HL-60 (cell line): ENCODE measurements around the gene AKIRIN1.
"Not testable (repeated sequence)": the region's sequence is repeated elsewhere in the genome, so short reads cannot be mapped to it uniquely, and the experiment has no call there.

ENCODE experiments used
- DNase-seq, 2 experiments: peaks; one replicate each; pipeline ENCODE4 v3.0.0-alpha.2; 2010 to 2020; ENCODE audit warnings: low read depth in 1 of 2, low spot score in 1 of 2
- H3K27ac ChIP-seq: fragments of 250-450 bp; sonication (Bioruptor Pico); replicated peaks from 2 replicates; pipeline ENCODE4 v1.5.1; 2020; ENCODE audit warnings: mild to moderate bottlenecking, moderate library complexity
- H3K27me3 ChIP-seq: fragments of 250-450 bp; sonication (Bioruptor Pico); 2 replicates; pipeline ENCODE4 v1.5.1; 2021; ENCODE audit warnings: mild to moderate bottlenecking, moderate library complexity; ENCODE audit not compliant: insufficient read depth, poor library complexity, severe bottlenecking
- H3K4me3 ChIP-seq: replicated peaks from 2 replicates; pipeline ENCODE4 v1.5.1; 2011; ENCODE audit warnings: mild to moderate bottlenecking, control low read depth, low read length; ENCODE audit not compliant: insufficient read depth
- GABPA ChIP-seq: IDR thresholded peaks from 2 replicates; pipeline ENCODE4 v1.6.1; 2012; ENCODE audit warnings: low read depth
- POLR2AphosphoS5 ChIP-seq: IDR thresholded peaks from 2 replicates; pipeline ENCODE4 v1.6.1; 2012; ENCODE audit warnings: low read depth
- SPI1 ChIP-seq: IDR thresholded peaks from 2 replicates; pipeline ENCODE4 v1.6.1; 2012; ENCODE audit warnings: low read depth, mild to moderate bottlenecking, borderline replicate concordance
- TF ChIP-seq, protein P1 (sequence below): IDR thresholded peaks from 2 replicates; pipeline ENCODE4 v1.6.1; 2012; ENCODE audit warnings: low read depth; ENCODE audit not compliant: insufficient replicate concordance
- TF ChIP-seq, protein P2 (sequence below): IDR thresholded peaks from one replicate; pipeline ENCODE4 v1.5.1; 2011; ENCODE audit warnings: low read length, control low read depth, inconsistent platforms; ENCODE audit not compliant: insufficient read depth

The AKIRIN1 gene

DNA sequence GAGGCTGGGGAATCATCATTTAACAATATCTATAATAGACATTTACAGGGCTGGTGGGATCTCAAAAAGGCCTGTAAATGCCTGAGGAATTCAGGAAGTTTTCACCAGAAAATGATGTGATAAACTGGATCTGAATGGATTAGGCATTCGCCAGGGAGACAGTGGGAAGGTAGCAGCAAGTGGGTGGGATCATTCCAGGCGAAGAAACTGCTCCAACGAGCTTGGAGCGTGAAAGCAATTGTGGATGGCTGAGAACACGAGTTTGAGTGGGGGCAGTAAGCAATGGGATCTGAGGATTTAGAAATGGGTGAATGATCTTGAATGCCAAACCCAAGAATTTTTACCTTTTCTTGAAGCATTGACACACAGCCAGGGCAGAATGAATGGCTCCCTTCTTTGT is 26.2 kb downstream of the AKIRIN1 start:
- H3K27me3 ChIP-seq: no peaks in the 10 kb centered on the region
- no peak overlapping the region for H3K4me3 ChIP-seq
- no peak for DNase-seq
- no peak overlapping the region for H3K27ac ChIP-seq
- TF ChIP-seq, protein P1, sequence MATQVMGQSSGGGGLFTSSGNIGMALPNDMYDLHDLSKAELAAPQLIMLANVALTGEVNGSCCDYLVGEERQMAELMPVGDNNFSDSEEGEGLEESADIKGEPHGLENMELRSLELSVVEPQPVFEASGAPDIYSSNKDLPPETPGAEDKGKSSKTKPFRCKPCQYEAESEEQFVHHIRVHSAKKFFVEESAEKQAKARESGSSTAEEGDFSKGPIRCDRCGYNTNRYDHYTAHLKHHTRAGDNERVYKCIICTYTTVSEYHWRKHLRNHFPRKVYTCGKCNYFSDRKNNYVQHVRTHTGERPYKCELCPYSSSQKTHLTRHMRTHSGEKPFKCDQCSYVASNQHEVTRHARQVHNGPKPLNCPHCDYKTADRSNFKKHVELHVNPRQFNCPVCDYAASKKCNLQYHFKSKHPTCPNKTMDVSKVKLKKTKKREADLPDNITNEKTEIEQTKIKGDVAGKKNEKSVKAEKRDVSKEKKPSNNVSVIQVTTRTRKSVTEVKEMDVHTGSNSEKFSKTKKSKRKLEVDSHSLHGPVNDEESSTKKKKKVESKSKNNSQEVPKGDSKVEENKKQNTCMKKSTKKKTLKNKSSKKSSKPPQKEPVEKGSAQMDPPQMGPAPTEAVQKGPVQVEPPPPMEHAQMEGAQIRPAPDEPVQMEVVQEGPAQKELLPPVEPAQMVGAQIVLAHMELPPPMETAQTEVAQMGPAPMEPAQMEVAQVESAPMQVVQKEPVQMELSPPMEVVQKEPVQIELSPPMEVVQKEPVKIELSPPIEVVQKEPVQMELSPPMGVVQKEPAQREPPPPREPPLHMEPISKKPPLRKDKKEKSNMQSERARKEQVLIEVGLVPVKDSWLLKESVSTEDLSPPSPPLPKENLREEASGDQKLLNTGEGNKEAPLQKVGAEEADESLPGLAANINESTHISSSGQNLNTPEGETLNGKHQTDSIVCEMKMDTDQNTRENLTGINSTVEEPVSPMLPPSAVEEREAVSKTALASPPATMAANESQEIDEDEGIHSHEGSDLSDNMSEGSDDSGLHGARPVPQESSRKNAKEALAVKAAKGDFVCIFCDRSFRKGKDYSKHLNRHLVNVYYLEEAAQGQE: no peak
- no peak for TF ChIP-seq POLR2AphosphoS5
- TF ChIP-seq SPI1: no peak
- TF ChIP-seq, protein P2, sequence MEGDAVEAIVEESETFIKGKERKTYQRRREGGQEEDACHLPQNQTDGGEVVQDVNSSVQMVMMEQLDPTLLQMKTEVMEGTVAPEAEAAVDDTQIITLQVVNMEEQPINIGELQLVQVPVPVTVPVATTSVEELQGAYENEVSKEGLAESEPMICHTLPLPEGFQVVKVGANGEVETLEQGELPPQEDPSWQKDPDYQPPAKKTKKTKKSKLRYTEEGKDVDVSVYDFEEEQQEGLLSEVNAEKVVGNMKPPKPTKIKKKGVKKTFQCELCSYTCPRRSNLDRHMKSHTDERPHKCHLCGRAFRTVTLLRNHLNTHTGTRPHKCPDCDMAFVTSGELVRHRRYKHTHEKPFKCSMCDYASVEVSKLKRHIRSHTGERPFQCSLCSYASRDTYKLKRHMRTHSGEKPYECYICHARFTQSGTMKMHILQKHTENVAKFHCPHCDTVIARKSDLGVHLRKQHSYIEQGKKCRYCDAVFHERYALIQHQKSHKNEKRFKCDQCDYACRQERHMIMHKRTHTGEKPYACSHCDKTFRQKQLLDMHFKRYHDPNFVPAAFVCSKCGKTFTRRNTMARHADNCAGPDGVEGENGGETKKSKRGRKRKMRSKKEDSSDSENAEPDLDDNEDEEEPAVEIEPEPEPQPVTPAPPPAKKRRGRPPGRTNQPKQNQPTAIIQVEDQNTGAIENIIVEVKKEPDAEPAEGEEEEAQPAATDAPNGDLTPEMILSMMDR: no peak

DNA sequence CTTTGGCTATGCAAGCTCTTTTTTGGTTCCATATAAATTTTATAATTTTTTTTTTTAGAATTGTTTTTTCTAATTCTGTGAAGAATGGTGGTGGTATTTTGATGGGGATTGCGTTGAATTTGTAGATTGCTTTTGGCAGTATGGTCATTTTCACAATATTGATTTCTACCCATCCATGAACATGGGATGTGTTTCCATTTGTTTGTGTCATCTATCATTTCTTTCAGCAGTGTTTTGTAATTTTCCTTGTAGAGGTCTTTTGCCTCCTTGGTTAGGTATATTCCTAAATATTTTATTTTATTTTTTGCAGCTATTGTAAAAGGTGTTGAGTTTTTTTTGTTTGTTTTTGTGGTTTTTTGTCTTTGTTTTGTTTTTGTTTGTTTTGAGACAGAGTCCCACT is 29.4 kb downstream of the AKIRIN1 start:
- not testable (repeated sequence) for H3K27ac ChIP-seq, H3K4me3 ChIP-seq, DNase-seq, H3K27me3 ChIP-seq

DNA sequence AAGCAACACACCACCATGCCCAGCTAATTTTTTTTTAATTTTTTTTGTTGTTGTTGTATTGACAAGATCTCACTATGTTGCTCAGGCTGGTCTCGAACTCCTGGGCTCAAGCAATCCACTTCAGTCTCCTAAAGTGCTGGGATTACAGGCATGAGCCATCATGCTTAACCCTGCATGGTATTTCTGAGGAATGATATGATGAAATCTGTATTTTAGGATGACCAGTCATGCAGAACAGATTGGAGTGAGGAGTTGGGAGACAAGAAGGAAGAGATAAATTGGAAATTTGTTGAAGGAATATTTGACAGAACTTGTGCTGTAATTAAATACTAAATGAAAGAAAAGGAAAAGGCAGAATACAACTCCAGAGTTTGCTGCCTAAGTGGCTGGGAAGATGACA is 30.4 kb downstream of the AKIRIN1 start:
- H3K27me3 ChIP-seq: no peaks in the 10 kb centered on the region
- DNase-seq: no peak
- H3K27ac ChIP-seq: no peak overlapping the region
- H3K4me3 ChIP-seq: no peak overlapping the region
- no peak for TF ChIP-seq SPI1
- TF ChIP-seq, protein P2: no peak
- no peak for TF ChIP-seq GABPA
- no peak for TF ChIP-seq POLR2AphosphoS5
- TF ChIP-seq, protein P1: no peak

DNA sequence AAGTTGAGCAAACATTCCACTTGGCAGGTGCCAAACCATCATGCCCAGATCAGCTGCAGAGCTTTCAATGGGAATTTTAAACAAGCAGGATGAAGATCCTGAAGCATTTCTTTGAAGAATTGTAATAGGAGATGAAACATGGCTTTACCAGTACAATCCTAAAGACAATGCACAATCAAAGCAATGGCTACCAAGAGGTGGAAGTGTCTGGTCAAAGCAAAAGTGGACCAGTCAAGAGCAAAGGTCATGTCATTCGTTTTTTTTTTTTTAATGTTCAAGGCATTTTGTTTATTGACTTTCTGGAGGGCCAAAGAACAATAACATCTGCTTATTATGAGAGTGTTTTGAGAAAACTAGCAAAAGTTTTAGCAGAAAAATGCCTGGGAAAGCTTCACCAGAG is 32.1 kb downstream of the AKIRIN1 start:
- Histone ChIP-seq H3K27ac (no peak overlapping the region), H3K27me3 (no peaks in the 10 kb centered on the region), H3K4me3 (no peak overlapping the region)
- no peak for DNase-seq
- TF ChIP-seq POLR2AphosphoS5 (no peak), GABPA (no peak), SPI1 (no peak)
- TF ChIP-seq, protein P2: no peak
- TF ChIP-seq, protein P1: no peak
